Nephron (organoid): ENCODE measurements around the gene STPG4.
"Not testable (repeated sequence)": the region's sequence is repeated elsewhere in the genome, so short reads cannot be mapped to it uniquely, and the experiment has no call there.

Source experiments
- H3K27ac Mint-ChIP-seq, 3 experiments: 2 replicates each; pipeline ENCODE4 v1.8.0; 2020; ENCODE audit warnings: mixed read lengths in 3 of 3, mild to moderate bottlenecking in 2 of 3, moderate library complexity in 1 of 3
- H3K27me3 Mint-ChIP-seq: 2 replicates; pipeline ENCODE4 v1.8.0; 2021; ENCODE audit warnings: low read depth, mild to moderate bottlenecking, moderate library complexity, mixed read lengths
- H3K36me3 Mint-ChIP-seq: 2 replicates; pipeline ENCODE4 v1.8.0; 2020; ENCODE audit warnings: low read depth, mixed read lengths
- H3K4me1 Mint-ChIP-seq: 2 replicates; pipeline ENCODE4 v1.8.0; 2020; ENCODE audit warnings: mixed read lengths
- H3K4me3 Mint-ChIP-seq, 3 experiments: 2 replicates each; pipeline ENCODE4 v1.8.0; 2020; ENCODE audit warnings: mild to moderate bottlenecking in 3 of 3, mixed read lengths in 3 of 3, moderate library complexity in 2 of 3
- H3K9me3 Mint-ChIP-seq: 2 replicates; pipeline ENCODE4 v1.8.0; 2020; ENCODE audit warnings: mixed read lengths
- TF ChIP-seq, protein P1 (sequence below), 3 experiments: fragments of 200-600 bp; sonication (generic); IDR thresholded peaks; one replicate each; pipeline ENCODE4 v1.5.0; 2021; ENCODE audit warnings: antibody characterized with exemption in 3 of 3; ENCODE audit not compliant: unreplicated experiment in 3 of 3

Gene STPG4

DNA sequence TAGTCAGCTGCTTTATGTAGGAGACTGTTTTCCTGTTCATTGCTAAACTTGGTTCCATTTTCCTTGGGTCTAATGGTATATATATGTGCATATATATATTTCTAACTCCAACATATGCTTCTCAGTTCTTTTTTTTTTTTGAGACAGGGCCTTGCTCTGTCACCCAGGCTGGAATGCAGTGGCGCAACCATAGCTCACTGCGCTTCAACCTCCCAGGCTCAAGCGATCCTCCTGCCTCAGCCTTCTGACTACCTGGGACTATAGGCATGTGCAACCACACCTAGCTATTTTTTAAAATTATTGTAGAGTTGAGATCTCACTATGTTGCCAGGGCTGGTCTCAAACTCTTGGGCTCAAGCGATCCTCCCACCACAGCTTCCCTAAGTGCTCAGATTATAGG, 22.1 kb downstream of the STPG4 start:
- Mint-ChIP-seq H3K36me3 (peaks cover 23% of the 10 kb centered on the region), H3K9me3 (peaks cover 26% of the 10 kb centered on the region), H3K4me1 (peaks cover 9% of the 10 kb centered on the region), H3K4me3 (no peak overlapping the region), H3K27ac (no peak overlapping the region), H3K27me3 (no peaks in the 10 kb centered on the region)
- TF ChIP-seq, protein P1, sequence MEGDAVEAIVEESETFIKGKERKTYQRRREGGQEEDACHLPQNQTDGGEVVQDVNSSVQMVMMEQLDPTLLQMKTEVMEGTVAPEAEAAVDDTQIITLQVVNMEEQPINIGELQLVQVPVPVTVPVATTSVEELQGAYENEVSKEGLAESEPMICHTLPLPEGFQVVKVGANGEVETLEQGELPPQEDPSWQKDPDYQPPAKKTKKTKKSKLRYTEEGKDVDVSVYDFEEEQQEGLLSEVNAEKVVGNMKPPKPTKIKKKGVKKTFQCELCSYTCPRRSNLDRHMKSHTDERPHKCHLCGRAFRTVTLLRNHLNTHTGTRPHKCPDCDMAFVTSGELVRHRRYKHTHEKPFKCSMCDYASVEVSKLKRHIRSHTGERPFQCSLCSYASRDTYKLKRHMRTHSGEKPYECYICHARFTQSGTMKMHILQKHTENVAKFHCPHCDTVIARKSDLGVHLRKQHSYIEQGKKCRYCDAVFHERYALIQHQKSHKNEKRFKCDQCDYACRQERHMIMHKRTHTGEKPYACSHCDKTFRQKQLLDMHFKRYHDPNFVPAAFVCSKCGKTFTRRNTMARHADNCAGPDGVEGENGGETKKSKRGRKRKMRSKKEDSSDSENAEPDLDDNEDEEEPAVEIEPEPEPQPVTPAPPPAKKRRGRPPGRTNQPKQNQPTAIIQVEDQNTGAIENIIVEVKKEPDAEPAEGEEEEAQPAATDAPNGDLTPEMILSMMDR (IDR thresholded peaks at IDR 0.05; ENCODE audit: unreplicated experiment in 3 of 3), result no peak

DNA sequence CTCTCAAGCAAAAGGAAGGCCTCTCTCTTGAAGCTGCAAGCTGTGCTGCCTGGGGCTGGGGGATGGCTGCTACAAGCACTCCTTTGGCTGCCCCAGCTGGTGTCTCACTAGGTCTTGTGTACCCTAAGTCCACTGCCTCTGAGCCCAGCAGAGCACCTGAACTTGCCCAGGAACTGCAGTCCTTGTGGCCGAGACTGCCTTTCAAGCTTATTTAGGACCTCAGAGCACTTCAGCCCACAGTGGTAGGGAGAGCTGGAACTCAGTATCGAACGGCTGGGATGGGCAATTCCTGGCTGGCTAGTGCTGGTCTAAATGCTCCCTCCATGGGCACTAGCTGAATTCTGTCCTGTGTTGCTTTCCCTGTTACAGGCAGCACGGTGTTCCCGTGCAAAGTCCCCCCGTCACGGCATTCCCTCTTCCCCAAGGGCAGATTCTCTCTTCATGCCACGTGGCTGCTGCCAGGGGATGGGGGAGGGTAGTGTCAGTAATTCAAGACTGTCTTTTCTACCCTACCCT, 25.9 kb downstream of the STPG4 start:
- peaks cover 21% of the 10 kb centered on the region for H3K36me3 Mint-ChIP-seq
- H3K27ac Mint-ChIP-seq, result no peak overlapping the region
- TF ChIP-seq, protein P1 (IDR thresholded peaks at IDR 0.05; ENCODE audit: unreplicated experiment in 3 of 3), result no peak
- H3K4me1 Mint-ChIP-seq, result peaks cover 9% of the 10 kb centered on the region
- no peaks in the 10 kb centered on the region for H3K27me3 Mint-ChIP-seq
- no peak overlapping the region for H3K4me3 Mint-ChIP-seq
- H3K9me3 Mint-ChIP-seq, result peaks cover 14% of the 10 kb centered on the region

DNA sequence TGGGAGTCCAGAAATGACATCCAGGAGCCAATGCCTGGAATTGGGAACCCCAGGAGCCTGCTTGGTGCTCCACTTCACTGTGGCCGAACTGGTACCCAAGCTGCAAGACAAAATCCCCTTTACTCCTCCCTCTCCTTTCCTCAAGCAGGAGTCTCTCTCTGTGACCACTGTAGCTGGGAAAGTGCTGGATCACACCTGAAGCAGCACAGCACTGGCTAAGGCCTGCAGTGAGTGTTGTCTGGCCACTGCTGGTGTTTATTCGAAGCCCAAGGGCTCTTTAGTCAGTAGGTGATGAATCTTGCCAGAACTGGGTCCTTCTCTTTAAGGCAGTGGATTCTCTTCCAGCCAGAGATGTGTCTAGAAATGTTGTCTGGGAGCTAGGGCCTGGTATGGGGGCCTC, 26.4 kb downstream of the STPG4 start:
- TF ChIP-seq, protein P1 (IDR thresholded peaks at IDR 0.05; ENCODE audit: unreplicated experiment in 3 of 3), result no peak
- no peak overlapping the region for H3K4me3 Mint-ChIP-seq

DNA sequence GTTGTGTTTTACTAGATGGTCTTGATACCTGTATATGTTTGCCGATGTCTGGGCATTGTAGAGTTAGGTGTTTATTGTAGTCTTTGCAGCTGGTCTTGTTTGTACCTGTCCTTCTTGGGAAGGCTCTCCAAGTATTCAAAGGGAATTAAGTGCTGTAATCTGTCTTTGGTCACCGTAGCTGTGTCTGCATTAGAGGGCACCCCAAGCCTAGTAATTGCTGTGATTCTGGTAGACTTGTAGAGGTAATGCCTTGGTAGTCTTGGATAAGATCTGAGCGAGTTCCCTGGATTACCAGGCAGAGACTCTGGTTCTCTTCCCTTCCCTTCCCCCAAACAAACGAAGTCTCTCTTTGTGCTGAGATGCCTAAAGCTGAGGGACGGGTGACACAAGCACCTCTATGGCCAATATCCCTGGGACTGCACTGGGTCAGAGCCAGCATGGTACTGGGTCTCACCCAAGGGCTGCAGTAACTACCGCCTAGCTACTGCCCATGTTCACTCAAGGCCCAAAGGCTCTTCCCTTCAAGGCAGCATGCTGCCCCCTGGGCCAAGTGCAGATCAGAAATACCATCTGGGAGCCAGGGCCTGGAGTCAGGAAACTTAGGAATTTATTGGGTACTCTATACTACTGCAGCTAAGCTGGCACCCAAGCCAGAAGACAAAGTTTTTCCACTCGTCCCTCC, 27.1 kb downstream of the STPG4 start:
- TF ChIP-seq, protein P1 (IDR thresholded peaks at IDR 0.05; ENCODE audit: unreplicated experiment in 3 of 3), result no peak
- Mint-ChIP-seq H3K27ac (no peak overlapping the region), H3K36me3 (peaks cover 21% of the 10 kb centered on the region), H3K4me1 (peaks cover 9% of the 10 kb centered on the region), H3K4me3 (no peak overlapping the region), H3K27me3 (no peaks in the 10 kb centered on the region), H3K9me3 (peaks cover 14% of the 10 kb centered on the region)

More for the DNA sequence above, 26.4 kb downstream of the STPG4 start:
- Mint-ChIP-seq H3K9me3 (peaks cover 14% of the 10 kb centered on the region), H3K4me1 (peaks cover 9% of the 10 kb centered on the region), H3K27ac (no peak overlapping the region), H3K36me3 (peaks cover 21% of the 10 kb centered on the region), H3K27me3 (no peaks in the 10 kb centered on the region)

DNA sequence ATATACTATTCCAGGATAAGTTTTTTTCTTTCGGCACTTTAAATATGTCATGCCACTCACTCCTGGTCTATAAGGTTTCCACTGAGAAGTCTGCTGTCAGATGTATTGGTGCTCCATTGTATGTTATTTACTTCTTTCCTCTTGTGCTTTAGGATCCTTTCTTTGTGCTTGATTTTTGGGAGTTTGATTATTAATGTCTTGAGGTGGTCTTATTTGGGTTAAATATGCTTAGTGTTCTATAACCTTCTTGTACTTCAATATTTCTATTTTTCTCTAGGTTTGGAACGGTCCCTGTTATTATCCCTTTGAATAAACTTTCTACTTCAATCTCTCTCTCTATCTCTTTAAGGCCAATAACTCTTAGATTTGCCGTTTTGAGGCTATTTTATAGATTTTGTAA, 28.3 kb downstream of the STPG4 start:
- H3K9me3 Mint-ChIP-seq, result peaks cover 14% of the 10 kb centered on the region
- no peak overlapping the region for H3K27ac Mint-ChIP-seq
- peaks cover 21% of the 10 kb centered on the region for H3K36me3 Mint-ChIP-seq
- H3K27me3 Mint-ChIP-seq, result no peaks in the 10 kb centered on the region
- no peak overlapping the region for H3K4me3 Mint-ChIP-seq
- H3K4me1 Mint-ChIP-seq, result peaks cover 9% of the 10 kb centered on the region
- TF ChIP-seq, protein P1 (IDR thresholded peaks at IDR 0.05; ENCODE audit: unreplicated experiment in 3 of 3), result no peak

DNA sequence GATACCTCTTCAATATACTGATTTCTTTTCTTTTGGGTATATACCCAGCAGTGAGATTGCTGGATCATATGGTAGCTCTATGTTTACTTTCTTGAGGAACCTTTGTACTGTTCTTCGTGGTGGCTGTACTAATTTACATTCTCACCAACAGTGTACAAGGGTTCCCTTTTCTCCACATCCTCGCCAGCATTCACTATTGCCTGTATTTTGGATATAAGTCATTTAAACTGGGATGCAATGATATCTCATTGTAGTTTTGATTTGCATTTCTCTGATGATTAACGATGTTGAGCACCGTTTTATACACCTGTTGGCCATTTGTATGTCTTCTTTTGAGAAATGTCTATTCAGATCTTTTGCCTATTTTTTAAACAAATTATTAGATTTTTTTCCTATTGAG, 30.4 kb downstream of the STPG4 start:
- Mint-ChIP-seq H3K9me3 (peaks cover 14% of the 10 kb centered on the region), H3K4me1 (peaks cover 16% of the 10 kb centered on the region), H3K36me3 (peaks cover 21% of the 10 kb centered on the region)
- H3K4me3 Mint-ChIP-seq, H3K27ac Mint-ChIP-seq, H3K27me3 Mint-ChIP-seq: not testable (repeated sequence)

DNA sequence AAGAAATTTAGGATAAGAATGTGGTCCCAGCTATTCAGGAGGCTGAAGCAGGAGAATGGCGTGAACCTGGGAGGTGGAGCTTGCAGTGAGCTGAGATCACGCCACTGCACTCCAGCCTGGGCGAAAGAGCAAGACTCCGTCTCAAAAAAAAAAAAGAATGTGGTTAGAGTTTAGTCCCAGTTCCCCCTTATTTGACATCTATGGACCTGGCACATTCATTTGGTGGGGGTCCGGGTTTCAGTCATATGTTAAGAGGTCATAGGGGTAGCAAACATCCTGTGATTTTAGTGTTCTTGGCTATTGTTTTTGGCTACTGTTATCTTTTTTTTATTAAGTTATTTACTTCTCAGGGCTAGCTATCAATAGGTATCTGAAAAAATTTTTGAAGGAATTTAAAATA, 34.7 kb downstream of the STPG4 start:
- not testable (repeated sequence) for H3K27ac Mint-ChIP-seq, H3K36me3 Mint-ChIP-seq
- peaks cover 24% of the 10 kb centered on the region for H3K4me1 Mint-ChIP-seq

More for the DNA sequence above, 34.7 kb downstream of the STPG4 start:
- not testable (repeated sequence) for H3K27me3 Mint-ChIP-seq, H3K9me3 Mint-ChIP-seq, H3K4me3 Mint-ChIP-seq
